Measurements from ENCODE around the gene TEAD1. TPM values are rescaled to one million over a fixed set of nuclear protein-coding genes. Genes with fewer than 3 reads are reported as not detected.
A peak's percentile ranks its signal among the peaks of the same experiment; 100 is the strongest.

The TEAD1 gene
- total and polyA plus RNA-seq, 9 of the 15 experiments (the other 6 are each of a cell fraction or from before 2014, with no cell fraction given) = 1.7 to 17.7 (median 10.8) TPM

DNA sequence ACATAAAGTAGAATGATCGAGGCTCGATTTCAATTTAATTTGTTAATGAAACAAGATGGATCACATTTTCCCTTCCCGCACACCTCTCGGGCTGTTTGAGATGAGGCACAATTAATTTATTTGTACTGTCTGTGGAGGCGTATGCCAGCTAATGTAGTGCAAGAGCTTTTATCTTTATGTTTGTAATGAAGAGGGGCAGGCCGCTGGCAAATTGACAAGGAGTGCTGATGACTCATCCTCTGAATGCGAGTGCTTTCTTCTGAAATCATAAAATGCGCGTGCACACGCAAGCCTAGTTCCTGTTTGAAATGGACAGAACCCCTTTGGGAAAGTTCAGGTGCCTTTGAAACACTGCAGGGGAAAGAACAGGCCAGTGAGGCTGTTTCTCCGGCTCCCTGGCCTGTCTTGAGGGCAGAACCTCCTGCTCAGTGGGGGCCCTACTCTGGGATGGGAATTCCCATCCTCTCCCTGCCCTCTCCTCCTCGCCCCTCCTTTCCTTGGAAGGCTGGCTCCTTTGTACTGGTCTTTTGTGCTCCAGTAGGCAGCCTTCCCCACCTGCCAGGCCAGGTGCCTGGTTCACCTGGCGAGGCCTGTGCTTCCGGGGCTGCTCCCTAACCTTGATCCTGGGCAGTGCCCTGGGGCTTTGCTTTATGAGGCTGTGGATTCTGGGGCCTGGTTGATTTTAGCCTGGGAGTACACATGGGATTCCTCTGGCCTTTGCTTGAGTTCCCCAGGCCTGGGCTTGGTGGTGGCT lies 50.3 kb downstream of the TEAD1 start (continued):
- no peak for TF ChIP-seq EZH2 (IDR thresholded peaks at IDR 0.05; ENCODE audit: borderline replicate concordance, low read depth, low read length)
- TF ChIP-seq, protein P1, sequence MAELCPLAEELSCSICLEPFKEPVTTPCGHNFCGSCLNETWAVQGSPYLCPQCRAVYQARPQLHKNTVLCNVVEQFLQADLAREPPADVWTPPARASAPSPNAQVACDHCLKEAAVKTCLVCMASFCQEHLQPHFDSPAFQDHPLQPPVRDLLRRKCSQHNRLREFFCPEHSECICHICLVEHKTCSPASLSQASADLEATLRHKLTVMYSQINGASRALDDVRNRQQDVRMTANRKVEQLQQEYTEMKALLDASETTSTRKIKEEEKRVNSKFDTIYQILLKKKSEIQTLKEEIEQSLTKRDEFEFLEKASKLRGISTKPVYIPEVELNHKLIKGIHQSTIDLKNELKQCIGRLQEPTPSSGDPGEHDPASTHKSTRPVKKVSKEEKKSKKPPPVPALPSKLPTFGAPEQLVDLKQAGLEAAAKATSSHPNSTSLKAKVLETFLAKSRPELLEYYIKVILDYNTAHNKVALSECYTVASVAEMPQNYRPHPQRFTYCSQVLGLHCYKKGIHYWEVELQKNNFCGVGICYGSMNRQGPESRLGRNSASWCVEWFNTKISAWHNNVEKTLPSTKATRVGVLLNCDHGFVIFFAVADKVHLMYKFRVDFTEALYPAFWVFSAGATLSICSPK (IDR thresholded peaks at IDR 0.05; ENCODE audit: borderline replicate concordance) = no peak
- TF ChIP-seq ZKSCAN3 (CRISPR knock-in tag; IDR thresholded peaks at IDR 0.05) = no peak
- TF ChIP-seq SP2 (IDR thresholded peaks at IDR 0.05; ENCODE audit: extremely low read depth, low read depth, low read length, poor library complexity, severe bottlenecking) = no peak
- TF ChIP-seq, protein P2, sequence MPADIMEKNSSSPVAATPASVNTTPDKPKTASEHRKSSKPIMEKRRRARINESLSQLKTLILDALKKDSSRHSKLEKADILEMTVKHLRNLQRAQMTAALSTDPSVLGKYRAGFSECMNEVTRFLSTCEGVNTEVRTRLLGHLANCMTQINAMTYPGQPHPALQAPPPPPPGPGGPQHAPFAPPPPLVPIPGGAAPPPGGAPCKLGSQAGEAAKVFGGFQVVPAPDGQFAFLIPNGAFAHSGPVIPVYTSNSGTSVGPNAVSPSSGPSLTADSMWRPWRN (IDR thresholded peaks at IDR 0.05; ENCODE audit: low read depth) = no peak
- TF ChIP-seq, protein P3, sequence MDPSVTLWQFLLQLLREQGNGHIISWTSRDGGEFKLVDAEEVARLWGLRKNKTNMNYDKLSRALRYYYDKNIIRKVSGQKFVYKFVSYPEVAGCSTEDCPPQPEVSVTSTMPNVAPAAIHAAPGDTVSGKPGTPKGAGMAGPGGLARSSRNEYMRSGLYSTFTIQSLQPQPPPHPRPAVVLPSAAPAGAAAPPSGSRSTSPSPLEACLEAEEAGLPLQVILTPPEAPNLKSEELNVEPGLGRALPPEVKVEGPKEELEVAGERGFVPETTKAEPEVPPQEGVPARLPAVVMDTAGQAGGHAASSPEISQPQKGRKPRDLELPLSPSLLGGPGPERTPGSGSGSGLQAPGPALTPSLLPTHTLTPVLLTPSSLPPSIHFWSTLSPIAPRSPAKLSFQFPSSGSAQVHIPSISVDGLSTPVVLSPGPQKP (CRISPR knock-in tag; IDR thresholded peaks at IDR 0.05) = no peak
- TF ChIP-seq ZC3H11A (IDR thresholded peaks at IDR 0.05; ENCODE audit: low read depth, low read length) = no peak
- no peak for TF ChIP-seq CEBPG (CRISPR knock-in tag; IDR thresholded peaks at IDR 0.05)
- TF ChIP-seq CEBPG (tag; conservative IDR thresholded peaks at IDR 0.05 in 1 of 2, IDR thresholded peaks at IDR 0.05 in 1 of 2) = no peak
- TF ChIP-seq, protein P4, sequence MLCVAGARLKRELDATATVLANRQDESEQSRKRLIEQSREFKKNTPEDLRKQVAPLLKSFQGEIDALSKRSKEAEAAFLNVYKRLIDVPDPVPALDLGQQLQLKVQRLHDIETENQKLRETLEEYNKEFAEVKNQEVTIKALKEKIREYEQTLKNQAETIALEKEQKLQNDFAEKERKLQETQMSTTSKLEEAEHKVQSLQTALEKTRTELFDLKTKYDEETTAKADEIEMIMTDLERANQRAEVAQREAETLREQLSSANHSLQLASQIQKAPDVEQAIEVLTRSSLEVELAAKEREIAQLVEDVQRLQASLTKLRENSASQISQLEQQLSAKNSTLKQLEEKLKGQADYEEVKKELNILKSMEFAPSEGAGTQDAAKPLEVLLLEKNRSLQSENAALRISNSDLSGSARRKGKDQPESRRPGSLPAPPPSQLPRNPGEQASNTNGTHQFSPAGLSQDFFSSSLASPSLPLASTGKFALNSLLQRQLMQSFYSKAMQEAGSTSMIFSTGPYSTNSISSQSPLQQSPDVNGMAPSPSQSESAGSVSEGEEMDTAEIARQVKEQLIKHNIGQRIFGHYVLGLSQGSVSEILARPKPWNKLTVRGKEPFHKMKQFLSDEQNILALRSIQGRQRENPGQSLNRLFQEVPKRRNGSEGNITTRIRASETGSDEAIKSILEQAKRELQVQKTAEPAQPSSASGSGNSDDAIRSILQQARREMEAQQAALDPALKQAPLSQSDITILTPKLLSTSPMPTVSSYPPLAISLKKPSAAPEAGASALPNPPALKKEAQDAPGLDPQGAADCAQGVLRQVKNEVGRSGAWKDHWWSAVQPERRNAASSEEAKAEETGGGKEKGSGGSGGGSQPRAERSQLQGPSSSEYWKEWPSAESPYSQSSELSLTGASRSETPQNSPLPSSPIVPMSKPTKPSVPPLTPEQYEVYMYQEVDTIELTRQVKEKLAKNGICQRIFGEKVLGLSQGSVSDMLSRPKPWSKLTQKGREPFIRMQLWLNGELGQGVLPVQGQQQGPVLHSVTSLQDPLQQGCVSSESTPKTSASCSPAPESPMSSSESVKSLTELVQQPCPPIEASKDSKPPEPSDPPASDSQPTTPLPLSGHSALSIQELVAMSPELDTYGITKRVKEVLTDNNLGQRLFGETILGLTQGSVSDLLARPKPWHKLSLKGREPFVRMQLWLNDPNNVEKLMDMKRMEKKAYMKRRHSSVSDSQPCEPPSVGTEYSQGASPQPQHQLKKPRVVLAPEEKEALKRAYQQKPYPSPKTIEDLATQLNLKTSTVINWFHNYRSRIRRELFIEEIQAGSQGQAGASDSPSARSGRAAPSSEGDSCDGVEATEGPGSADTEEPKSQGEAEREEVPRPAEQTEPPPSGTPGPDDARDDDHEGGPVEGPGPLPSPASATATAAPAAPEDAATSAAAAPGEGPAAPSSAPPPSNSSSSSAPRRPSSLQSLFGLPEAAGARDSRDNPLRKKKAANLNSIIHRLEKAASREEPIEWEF (CRISPR knock-in tag; IDR thresholded peaks at IDR 0.05) = no peak
- TF ChIP-seq ZNF644 (tag; IDR thresholded peaks at IDR 0.05; ENCODE audit: low read depth) = no peak
- no peak for TF ChIP-seq DDX20 (tag; IDR thresholded peaks at IDR 0.05; ENCODE audit: low read depth)
- TF ChIP-seq RBBP5 (IDR thresholded peaks at IDR 0.05; ENCODE audit: borderline replicate concordance, insufficient read depth, low read length, poor library complexity, severe bottlenecking) = peak; percentile 21
- TF ChIP-seq, protein P5, sequence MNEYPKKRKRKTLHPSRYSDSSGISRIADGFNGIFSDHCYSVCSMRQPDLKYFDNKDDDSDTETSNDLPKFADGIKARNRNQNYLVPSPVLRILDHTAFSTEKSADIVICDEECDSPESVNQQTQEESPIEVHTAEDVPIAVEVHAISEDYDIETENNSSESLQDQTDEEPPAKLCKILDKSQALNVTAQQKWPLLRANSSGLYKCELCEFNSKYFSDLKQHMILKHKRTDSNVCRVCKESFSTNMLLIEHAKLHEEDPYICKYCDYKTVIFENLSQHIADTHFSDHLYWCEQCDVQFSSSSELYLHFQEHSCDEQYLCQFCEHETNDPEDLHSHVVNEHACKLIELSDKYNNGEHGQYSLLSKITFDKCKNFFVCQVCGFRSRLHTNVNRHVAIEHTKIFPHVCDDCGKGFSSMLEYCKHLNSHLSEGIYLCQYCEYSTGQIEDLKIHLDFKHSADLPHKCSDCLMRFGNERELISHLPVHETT (CRISPR knock-in tag; conservative IDR thresholded peaks at IDR 0.05 in 1 of 2, IDR thresholded peaks at IDR 0.05 in 1 of 2) = 0 out of 4 replicates have a peak, but pooled peaks of 1 of the 2 experiments have one; percentile 25
